Nephron (organoid): ENCODE measurements around the gene RDM1.

Experiments used
- H3K27ac Mint-ChIP-seq, 3 experiments: 2 replicates each; pipeline ENCODE4 v1.8.0; 2020; ENCODE audit warnings: mixed read lengths in 3 of 3, mild to moderate bottlenecking in 2 of 3, moderate library complexity in 1 of 3
- H3K27me3 Mint-ChIP-seq: 2 replicates; pipeline ENCODE4 v1.8.0; 2021; ENCODE audit warnings: low read depth, mild to moderate bottlenecking, moderate library complexity, mixed read lengths
- H3K36me3 Mint-ChIP-seq: 2 replicates; pipeline ENCODE4 v1.8.0; 2020; ENCODE audit warnings: low read depth, mixed read lengths
- H3K4me1 Mint-ChIP-seq: 2 replicates; pipeline ENCODE4 v1.8.0; 2020; ENCODE audit warnings: mixed read lengths
- H3K4me3 Mint-ChIP-seq, 3 experiments: 2 replicates each; pipeline ENCODE4 v1.8.0; 2020; ENCODE audit warnings: mild to moderate bottlenecking in 3 of 3, mixed read lengths in 3 of 3, moderate library complexity in 2 of 3
- H3K9me3 Mint-ChIP-seq: 2 replicates; pipeline ENCODE4 v1.8.0; 2020; ENCODE audit warnings: mixed read lengths
- CTCF ChIP-seq, 3 experiments: fragments of 200-600 bp; sonication (generic); IDR thresholded peaks; one replicate each; pipeline ENCODE4 v1.5.0; 2021; ENCODE audit warnings: antibody characterized with exemption in 3 of 3; ENCODE audit not compliant: unreplicated experiment in 3 of 3

Gene RDM1

GRCh38 chr17:35927714-35928113 is 2.9 kb downstream of the RDM1 start:
- Mint-ChIP-seq H3K4me1 (peaks cover 28% of the 10 kb centered on the region), H3K27me3 (peaks cover 3% of the 10 kb centered on the region), H3K4me3 (peak overlapping the region in 1 of 3 experiments; percentile 27), H3K27ac (no peak overlapping the region), H3K9me3 (no peaks in the 10 kb centered on the region), H3K36me3 (no peaks in the 10 kb centered on the region)
- TF ChIP-seq CTCF (IDR thresholded peaks at IDR 0.05; ENCODE audit: unreplicated experiment in 3 of 3), result no peak

GRCh38 chr17:35923609-35924114 is 6.9 kb downstream of the RDM1 start:
- TF ChIP-seq CTCF (IDR thresholded peaks at IDR 0.05; ENCODE audit: unreplicated experiment in 3 of 3), result no peak
- Mint-ChIP-seq H3K4me1 (peaks cover 5% of the 10 kb centered on the region), H3K27me3 (no peaks in the 10 kb centered on the region), H3K4me3 (no peak overlapping the region), H3K27ac (no peak overlapping the region), H3K36me3 (no peaks in the 10 kb centered on the region), H3K9me3 (peaks cover 3% of the 10 kb centered on the region)

- peaks cover 11% of the 10 kb centered on the region for H3K4me1 Mint-ChIP-seq
- peaks cover 3% of the 10 kb centered on the region for H3K36me3 Mint-ChIP-seq
- peaks cover 3% of the 10 kb centered on the region for H3K9me3 Mint-ChIP-seq
- peaks cover 6% of the 10 kb centered on the region for H3K27me3 Mint-ChIP-seq
- no peak for TF ChIP-seq CTCF (IDR thresholded peaks at IDR 0.05; ENCODE audit: unreplicated experiment in 3 of 3)
- H3K4me3 Mint-ChIP-seq, result no peak overlapping the region
- H3K27ac Mint-ChIP-seq, result no peak overlapping the region
Observed at GRCh38 chr17:35920229-35920628, 10.3 kb downstream of the RDM1 start.

GRCh38 chr17:35918665-35919064 is 11.9 kb downstream of the RDM1 start:
- no peak overlapping the region for H3K27ac Mint-ChIP-seq
- peaks cover 6% of the 10 kb centered on the region for H3K9me3 Mint-ChIP-seq
- no peak overlapping the region for H3K4me3 Mint-ChIP-seq
- H3K4me1 Mint-ChIP-seq, result peaks cover 11% of the 10 kb centered on the region
- peaks cover 3% of the 10 kb centered on the region for H3K36me3 Mint-ChIP-seq
- H3K27me3 Mint-ChIP-seq, result peaks cover 6% of the 10 kb centered on the region
- TF ChIP-seq CTCF (IDR thresholded peaks at IDR 0.05; ENCODE audit: unreplicated experiment in 3 of 3), result no peak

- Mint-ChIP-seq H3K36me3 (peaks cover 3% of the 10 kb centered on the region), H3K27ac (no peak overlapping the region), H3K27me3 (peaks cover 6% of the 10 kb centered on the region), H3K4me1 (peaks cover 11% of the 10 kb centered on the region), H3K9me3 (peaks cover 6% of the 10 kb centered on the region), H3K4me3 (no peak overlapping the region)
- TF ChIP-seq CTCF (IDR thresholded peaks at IDR 0.05; ENCODE audit: unreplicated experiment in 3 of 3), result no peak
Observed at GRCh38 chr17:35917519-35918213, 12.9 kb downstream of the RDM1 start.
